Large intestine (tissue), 12 donors: ENCODE measurements around the gene NAP1L2. TPM values are rescaled to one million over a fixed set of nuclear protein-coding genes. Genes with fewer than 3 reads are reported as not detected.
A peak's percentile ranks its signal among the peaks of the same experiment; 100 is the strongest.
"Not testable (repeated sequence)": the region's sequence is repeated elsewhere in the genome, so short reads cannot be mapped to it uniquely, and the experiment has no call there.

Experiments used
- DNase-seq, 2 donors: peaks; one replicate each; pipeline versions ENCODE4 v3.0.0 to v3.0.0-alpha.2; 2013
- H3K27ac ChIP-seq: one replicate; pipeline ENCODE4 v1.5.1; 2013; ENCODE audit warnings: low read length
- H3K27me3 ChIP-seq: 2 replicates; pipeline ENCODE4 v1.6.1; 2013; ENCODE audit warnings: low read length; ENCODE audit not compliant: control insufficient read depth, insufficient read depth
- H3K36me3 ChIP-seq: 2 replicates; pipeline ENCODE4 v1.6.1; 2013; ENCODE audit warnings: low read length; ENCODE audit not compliant: control insufficient read depth, insufficient read depth
- H3K4me1 ChIP-seq: one replicate; pipeline ENCODE4 v1.6.1; 2013; ENCODE audit warnings: low read length; ENCODE audit not compliant: control insufficient read depth, insufficient read depth
- H3K4me3 ChIP-seq: one replicate; pipeline ENCODE4 v1.5.1; 2013; ENCODE audit warnings: low read length
- H3K9me3 ChIP-seq: one replicate; pipeline ENCODE4 v1.6.1; 2013; ENCODE audit warnings: mild to moderate bottlenecking, low read depth, low read length, moderate library complexity; ENCODE audit not compliant: control insufficient read depth
- WGBS: methylation state at CpG from one replicate; pipeline ENCODE4 v1.1.5; 2013; ENCODE audit warnings: low lambda C conversion rate; ENCODE audit not compliant: insufficient coverage; 5-methylcytosine and 5-hydroxymethylcytosine counted together
- long read RNA-seq, 11 donors: transcript quantifications; one replicate each; lab custom pipeline, GENCODE V29; 2026
- polyA plus RNA-seq: library from polyadenylated mRNA; unstranded; fragments of 120-200 nt; gene quantifications from one replicate; pipeline ENCODE4 v1.2.1, GENCODE V29; 2013

Gene NAP1L2, protein sequence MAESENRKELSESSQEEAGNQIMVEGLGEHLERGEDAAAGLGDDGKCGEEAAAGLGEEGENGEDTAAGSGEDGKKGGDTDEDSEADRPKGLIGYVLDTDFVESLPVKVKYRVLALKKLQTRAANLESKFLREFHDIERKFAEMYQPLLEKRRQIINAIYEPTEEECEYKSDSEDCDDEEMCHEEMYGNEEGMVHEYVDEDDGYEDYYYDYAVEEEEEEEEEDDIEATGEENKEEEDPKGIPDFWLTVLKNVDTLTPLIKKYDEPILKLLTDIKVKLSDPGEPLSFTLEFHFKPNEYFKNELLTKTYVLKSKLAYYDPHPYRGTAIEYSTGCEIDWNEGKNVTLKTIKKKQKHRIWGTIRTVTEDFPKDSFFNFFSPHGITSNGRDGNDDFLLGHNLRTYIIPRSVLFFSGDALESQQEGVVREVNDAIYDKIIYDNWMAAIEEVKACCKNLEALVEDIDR
- 1.9 TPM for polyA plus RNA-seq
- long read RNA-seq, donor 1: 0 reads
- long read RNA-seq, donor 2: 0 reads
- long read RNA-seq, donor 3, partial matches to known transcripts: 0 of 2 reads
- long read RNA-seq, donor 3, other reads (novel, unspliced or antisense): 0 of 2 reads
- long read RNA-seq, donor 4: 0 reads
- long read RNA-seq, donor 5: 0 reads
- long read RNA-seq, donor 6, partial matches to known transcripts: 0 of 2 reads
- long read RNA-seq, donor 6, other reads (novel, unspliced or antisense): 0 of 2 reads
- long read RNA-seq, donor 7, partial matches to known transcripts: 0 of 2 reads
- long read RNA-seq, donor 7, other reads (novel, unspliced or antisense): 0 of 2 reads
- long read RNA-seq, donor 8, partial matches to known transcripts: 0 of 3 reads
- long read RNA-seq, donor 8, other reads (novel, unspliced or antisense): 0 of 3 reads
- long read RNA-seq, donor 9: 0 reads
- long read RNA-seq, donor 10, partial matches to known transcripts: 0 of 3 reads
- long read RNA-seq, donor 10, other reads (novel, unspliced or antisense): 0 of 3 reads
- long read RNA-seq, donor 11: 0 reads

DNA sequence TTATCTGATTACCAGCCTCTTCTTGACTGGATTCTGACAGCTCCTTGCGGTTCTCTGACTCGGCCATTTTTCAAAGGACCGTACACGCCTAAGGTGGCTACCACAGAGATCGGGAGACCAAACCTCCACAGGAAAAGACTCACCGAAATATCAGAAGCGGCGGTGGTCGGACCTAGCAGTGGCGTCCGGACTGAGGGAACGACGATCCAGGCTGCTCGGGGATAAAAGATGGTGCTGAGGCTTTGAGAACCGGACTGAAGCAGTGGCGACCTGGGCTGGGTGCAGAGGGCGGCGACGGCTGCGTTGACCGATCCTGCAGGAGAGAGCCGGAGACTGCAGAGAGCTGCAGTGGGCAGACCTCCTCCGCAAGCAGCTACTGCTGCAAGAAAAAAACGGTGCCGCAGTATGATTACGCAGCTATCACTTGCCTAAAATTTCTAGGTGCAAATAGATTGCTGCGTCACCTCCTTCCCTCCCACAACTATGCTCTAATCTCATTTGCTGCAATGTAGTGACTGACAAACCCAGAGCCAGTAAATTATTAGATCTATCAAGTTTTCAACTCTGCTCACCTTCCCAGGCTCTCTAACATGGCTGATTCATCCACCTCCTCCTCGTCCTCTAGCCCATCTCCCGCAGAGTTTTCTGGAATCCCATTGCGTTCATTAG lies at the start of gene NAP1L2:
TSS of gene NAP1L2 (minus strand) at position 426 of the 669 bp plus-strand sequence. CDS start at position 67, 359 bp downstream.
- Histone ChIP-seq H3K36me3 (no peaks in the 10 kb centered on the region), H3K4me1 (no peaks in the 10 kb centered on the region), H3K9me3 (no peaks in the 10 kb centered on the region), H3K27ac (no peak within 1 kb of the TSS), H3K4me3 (peak within 1 kb of the TSS; percentile 33), H3K27me3 (peaks cover 5% of the 10 kb centered on the region)
- peak in 1 of 2 donors; percentile 4 for DNase-seq
- whole genome bisulfite sequencing: no CpG with 5 or more reads among the region's 30 CpGs

DNA sequence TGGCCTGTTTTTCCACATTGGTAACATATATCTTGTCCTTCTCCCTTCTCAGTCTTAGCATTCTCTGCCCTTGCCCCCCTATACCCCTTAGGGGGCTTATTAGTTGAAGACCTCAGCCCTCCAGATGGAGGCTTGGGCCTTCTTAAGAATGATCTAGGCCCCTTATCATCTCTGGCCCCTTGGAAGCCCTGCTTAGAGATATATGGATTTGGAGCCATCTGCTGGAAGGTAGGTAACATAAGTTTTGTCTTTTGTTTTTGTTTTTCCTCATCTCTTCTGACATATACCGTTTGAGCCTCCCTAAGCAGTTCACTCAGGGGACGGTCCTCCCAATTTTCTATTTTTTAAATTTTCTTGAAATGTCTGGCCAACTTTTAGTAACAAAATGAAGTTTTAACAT lies 48.3 kb upstream of the NAP1L2 start:
- no peak overlapping the region for H3K27ac ChIP-seq
- H3K36me3 ChIP-seq: no peaks in the 10 kb centered on the region
- no peak overlapping the region for H3K4me3 ChIP-seq
- H3K9me3 ChIP-seq: no peaks in the 10 kb centered on the region
- no peaks in the 10 kb centered on the region for H3K4me1 ChIP-seq
- no CpG with 5 or more reads among the region's 2 CpGs for WGBS
- DNase-seq: no peak
- no peaks in the 10 kb centered on the region for H3K27me3 ChIP-seq

DNA sequence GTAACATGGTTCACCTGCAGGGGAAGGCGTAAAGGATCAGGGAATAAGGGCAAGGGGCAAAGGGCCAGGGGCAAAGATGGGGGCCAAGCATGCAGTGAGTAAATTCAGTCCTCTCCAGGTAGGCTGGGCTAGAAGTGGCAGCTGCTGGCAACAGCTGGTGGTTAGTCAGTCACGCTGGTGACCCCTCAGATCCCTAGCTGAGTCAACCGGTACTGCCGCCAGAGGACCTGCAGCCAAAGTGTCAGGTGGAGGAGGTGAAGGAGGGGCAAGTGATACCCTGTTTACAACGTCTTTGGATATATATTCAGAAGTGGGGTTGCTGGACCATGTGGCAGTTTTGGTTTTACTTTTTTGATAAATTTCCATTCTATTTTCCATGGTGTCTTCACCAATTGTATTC lies 24.6 kb upstream of the NAP1L2 start:
- DNase-seq: no peak
- Histone ChIP-seq H3K9me3 (no peaks in the 10 kb centered on the region), H3K36me3 (no peaks in the 10 kb centered on the region), H3K4me3 (no peak overlapping the region), H3K27ac (no peak overlapping the region), H3K4me1 (no peaks in the 10 kb centered on the region), H3K27me3 (no peaks in the 10 kb centered on the region)
- WGBS: no CpG with 5 or more reads among the region's 5 CpGs

DNA sequence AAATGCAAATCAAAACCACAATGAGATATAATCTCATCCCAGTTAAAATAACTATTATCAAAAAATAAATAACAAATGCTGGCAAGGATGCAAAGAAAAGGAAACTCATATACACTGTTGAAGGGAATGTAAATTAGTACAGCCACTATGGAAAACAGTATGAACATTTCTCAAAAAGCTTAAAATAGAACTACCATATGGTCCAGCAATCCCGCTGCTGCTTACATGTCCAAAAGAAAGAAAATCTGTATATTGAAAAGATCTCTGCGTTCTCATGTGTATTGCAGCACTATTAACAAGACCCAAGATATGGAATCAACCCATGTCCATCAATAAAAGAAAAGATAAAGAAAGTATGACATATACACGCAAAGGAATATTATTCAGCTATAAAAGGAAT lies 3.0 kb upstream of the NAP1L2 start:
- no peaks in the 10 kb centered on the region for H3K36me3 ChIP-seq
- WGBS: no CpG with 5 or more reads among the region's 3 CpGs
- no peaks in the 10 kb centered on the region for H3K4me1 ChIP-seq
- no peak overlapping the region for H3K4me3 ChIP-seq
- no peak overlapping the region for H3K27ac ChIP-seq
- no peak for DNase-seq
- H3K27me3 ChIP-seq: peaks cover 5% of the 10 kb centered on the region
- no peaks in the 10 kb centered on the region for H3K9me3 ChIP-seq

DNA sequence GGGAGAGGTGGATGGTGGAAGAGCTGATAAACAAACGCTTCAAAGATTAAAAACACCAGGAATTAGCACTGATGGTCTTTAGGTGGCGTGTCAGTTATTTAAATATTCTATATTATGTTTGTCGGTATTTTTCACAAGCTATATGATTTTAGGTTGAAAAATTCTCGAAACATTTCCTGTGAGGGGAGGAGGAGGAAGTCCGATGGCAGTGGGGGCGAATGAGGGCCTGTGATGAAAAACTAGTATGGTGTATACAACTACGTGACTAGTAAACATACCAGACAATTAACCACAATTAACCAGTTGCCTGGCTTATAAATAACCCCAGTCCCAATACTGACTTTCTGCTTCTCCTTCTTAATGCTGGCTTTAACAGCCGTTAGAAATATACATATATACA lies 595 bp upstream of the NAP1L2 start:
- H3K4me3 ChIP-seq: no peak overlapping the region
- no peak for DNase-seq
- no peak overlapping the region for H3K27ac ChIP-seq
- no peaks in the 10 kb centered on the region for H3K9me3 ChIP-seq
- H3K36me3 ChIP-seq: no peaks in the 10 kb centered on the region
- no peaks in the 10 kb centered on the region for H3K4me1 ChIP-seq
- peaks cover 5% of the 10 kb centered on the region for H3K27me3 ChIP-seq
- 58% methylated on average over 2 of the region's 8 CpGs for WGBS

DNA sequence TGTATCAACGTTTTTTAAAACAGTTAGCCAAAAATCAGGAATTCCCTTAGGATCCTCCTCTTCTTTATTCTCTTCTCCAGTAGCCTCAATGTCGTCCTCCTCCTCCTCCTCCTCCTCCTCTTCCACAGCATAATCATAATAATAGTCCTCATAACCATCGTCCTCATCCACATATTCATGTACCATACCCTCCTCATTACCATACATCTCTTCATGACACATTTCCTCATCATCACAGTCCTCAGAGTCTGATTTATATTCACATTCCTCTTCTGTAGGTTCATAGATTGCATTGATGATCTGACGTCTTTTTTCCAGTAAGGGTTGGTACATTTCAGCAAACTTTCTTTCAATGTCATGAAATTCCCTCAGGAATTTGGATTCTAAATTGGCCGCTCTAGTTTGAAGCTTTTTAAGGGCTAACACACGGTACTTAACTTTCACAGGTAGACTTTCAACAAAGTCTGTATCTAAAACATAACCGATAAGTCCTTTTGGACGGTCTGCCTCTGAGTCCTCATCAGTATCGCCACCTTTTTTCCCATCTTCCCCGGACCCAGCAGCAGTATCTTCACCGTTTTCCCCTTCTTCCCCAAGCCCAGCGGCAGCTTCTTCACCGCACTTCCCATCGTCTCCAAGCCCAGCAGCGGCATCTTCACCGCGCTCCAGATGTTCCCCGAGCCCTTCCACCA lies 771 bp downstream of the NAP1L2 start:
- no peaks in the 10 kb centered on the region for H3K9me3 ChIP-seq
- 17% methylated on average over 1 of the region's 18 CpGs for WGBS
- no peak for DNase-seq

DNA sequence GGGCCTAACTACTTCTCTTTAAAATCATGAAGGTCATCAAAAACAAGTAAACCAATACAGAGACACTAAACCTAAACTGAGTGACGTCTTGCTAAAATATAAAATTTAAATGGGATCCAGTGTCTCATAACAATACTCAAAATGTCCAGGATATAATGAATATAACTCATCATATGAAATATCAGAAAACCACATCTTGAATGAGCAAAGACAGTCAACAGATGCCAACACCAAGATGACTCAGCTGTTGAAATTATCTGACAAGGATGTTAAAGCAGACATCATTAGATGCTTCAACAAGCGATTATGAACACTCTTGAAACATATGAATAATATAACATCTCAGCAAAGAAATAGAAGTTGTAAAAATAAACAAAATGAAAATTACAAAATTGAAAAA lies 8.3 kb downstream of the NAP1L2 start:
- Histone ChIP-seq H3K9me3 (no peaks in the 10 kb centered on the region), H3K36me3 (no peaks in the 10 kb centered on the region), H3K4me1 (no peaks in the 10 kb centered on the region), H3K27ac (no peak overlapping the region), H3K4me3 (no peak overlapping the region), H3K27me3 (no peaks in the 10 kb centered on the region)
- DNase-seq: no peak
- no CpG with 5 or more reads among the region's 2 CpGs for WGBS

More for the DNA sequence above, 771 bp downstream of the NAP1L2 start:
- no peak overlapping the region for H3K27ac ChIP-seq
- H3K27me3 ChIP-seq: peaks cover 5% of the 10 kb centered on the region
- H3K4me3 ChIP-seq: peak overlapping the region; percentile 33
- H3K4me1 ChIP-seq: no peaks in the 10 kb centered on the region
- no peaks in the 10 kb centered on the region for H3K36me3 ChIP-seq

DNA sequence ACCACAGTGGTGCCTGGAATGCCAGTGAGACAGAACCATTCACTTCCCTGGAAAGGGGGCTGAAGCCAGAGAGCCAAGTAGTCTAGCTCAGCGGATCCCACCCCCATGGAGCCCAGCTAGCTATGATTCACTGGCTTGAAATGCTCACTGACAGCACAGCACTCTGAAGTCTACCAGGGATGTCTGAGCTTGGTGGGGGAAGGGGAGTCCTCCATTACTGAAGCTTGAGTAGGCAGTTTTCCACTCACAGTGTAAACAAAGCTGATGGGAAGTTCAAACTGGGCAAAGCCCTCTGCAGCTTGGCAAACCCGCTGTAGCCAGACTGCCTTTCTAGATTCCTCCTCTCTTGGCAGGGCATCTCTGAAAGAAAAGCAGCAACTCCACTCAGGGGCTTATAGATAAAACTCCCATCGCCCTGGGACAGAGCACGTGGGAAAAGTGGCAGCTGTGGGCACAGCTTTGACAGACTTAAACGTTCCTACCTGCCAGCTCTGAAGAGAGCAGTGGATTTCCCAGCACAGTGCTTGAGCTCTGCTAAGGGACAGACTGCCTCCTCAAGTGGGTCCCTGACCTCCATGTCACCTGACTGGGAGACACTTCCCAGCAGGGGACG lies 32.0 kb downstream of the NAP1L2 start:
- H3K4me1 ChIP-seq: no peaks in the 10 kb centered on the region
- H3K36me3 ChIP-seq: no peaks in the 10 kb centered on the region
- no peak overlapping the region for H3K27ac ChIP-seq
- no peak overlapping the region for H3K4me3 ChIP-seq
- no peak for DNase-seq
- WGBS: no CpG with 5 or more reads among the region's 6 CpGs
- no peaks in the 10 kb centered on the region for H3K9me3 ChIP-seq
- H3K27me3 ChIP-seq: no peaks in the 10 kb centered on the region

DNA sequence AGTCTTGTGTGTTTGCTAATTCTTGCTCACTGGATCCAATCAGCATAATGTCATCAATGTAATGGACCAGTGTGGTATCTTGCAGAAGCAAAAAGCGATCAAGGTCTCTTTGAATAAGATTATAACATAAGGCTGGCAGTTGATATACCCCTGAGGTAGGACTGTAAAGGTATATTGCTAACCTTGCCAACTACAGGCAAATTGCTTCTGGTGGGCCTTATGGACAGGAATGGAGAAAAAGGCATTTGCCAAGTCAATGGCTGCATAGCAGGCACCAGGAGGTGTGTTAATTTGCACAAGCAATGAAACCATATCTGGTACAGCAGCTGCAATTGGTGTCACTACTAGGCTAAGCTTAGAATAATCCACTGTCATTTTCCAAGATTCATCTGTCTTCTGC lies 45.7 kb downstream of the NAP1L2 start:
- not testable (repeated sequence) for H3K27ac ChIP-seq, H3K4me1 ChIP-seq, H3K9me3 ChIP-seq, H3K36me3 ChIP-seq, H3K4me3 ChIP-seq, H3K27me3 ChIP-seq, DNase-seq
- no CpG with 5 or more reads among the region's 1 CpG for WGBS
